H1 (cell line): ENCODE data around the gene UBB.
"Not testable (repeated sequence)": the region's sequence is repeated elsewhere in the genome, so short reads cannot be mapped to it uniquely, and the experiment has no call there.

Experiments used
- EP300 ChIP-seq, 2 experiments: IDR thresholded peaks; 1 replicate in 1 of 2; 2 replicates in 1 of 2; pipeline ENCODE4 v1.6.1; 2011 to 2012; ENCODE audit warnings: low read depth in 2 of 2, low read length in 2 of 2, mild to moderate bottlenecking in 2 of 2, borderline replicate concordance in 1 of 2, inconsistent platforms in 1 of 2, moderate library complexity in 1 of 2
- EZH2 ChIP-seq: fragments of 200-600 bp; sonication (generic); IDR thresholded peaks from 2 replicates; pipeline ENCODE4 v1.7.1; 2012; ENCODE audit warnings: low read depth, mild to moderate bottlenecking, moderate library complexity, low read length, inconsistent platforms; ENCODE audit not compliant: severe bottlenecking
- SUZ12 ChIP-seq: fragments of 200-600 bp; sonication (generic); IDR thresholded peaks from 2 replicates; pipeline ENCODE4 v1.6.1; 2012; ENCODE audit warnings: mild to moderate bottlenecking, inconsistent platforms, low read length, moderate library complexity, mixed read lengths
- TF ChIP-seq, protein P1 (sequence below), 3 experiments: IDR thresholded peaks; 1 replicate in 2 of 3; 2 replicates in 1 of 3; pipeline versions ENCODE4 v1.5.1 to v1.6.1; 2011; ENCODE audit warnings: low read length in 3 of 3, mild to moderate bottlenecking in 3 of 3, inconsistent platforms in 2 of 3, low read depth in 1 of 3, moderate library complexity in 1 of 3; ENCODE audit not compliant: insufficient read depth in 1 of 3; ENCODE audit errors: control extremely low read depth in 1 of 3

DNA sequence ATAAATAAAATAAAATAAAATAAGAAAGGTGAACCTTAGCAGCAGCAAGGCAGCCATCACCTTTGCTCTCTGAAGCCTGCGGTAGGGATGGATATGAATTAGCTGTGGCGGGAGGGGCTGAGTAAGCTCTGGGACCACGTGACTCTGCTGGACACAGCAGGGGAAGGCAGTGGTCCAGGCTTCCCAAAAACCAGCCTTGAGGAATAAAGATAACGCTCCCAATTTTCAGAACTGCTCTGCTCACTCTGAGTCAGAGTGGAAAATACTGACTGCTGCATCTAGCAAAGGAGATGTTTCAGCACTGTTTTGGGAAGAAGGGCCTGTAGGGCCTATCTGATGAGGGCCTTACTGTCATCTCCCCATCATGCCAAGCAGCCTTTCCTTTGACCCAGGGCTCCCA lies 15.0 kb downstream of the UBB start:
- TF ChIP-seq, protein P1, sequence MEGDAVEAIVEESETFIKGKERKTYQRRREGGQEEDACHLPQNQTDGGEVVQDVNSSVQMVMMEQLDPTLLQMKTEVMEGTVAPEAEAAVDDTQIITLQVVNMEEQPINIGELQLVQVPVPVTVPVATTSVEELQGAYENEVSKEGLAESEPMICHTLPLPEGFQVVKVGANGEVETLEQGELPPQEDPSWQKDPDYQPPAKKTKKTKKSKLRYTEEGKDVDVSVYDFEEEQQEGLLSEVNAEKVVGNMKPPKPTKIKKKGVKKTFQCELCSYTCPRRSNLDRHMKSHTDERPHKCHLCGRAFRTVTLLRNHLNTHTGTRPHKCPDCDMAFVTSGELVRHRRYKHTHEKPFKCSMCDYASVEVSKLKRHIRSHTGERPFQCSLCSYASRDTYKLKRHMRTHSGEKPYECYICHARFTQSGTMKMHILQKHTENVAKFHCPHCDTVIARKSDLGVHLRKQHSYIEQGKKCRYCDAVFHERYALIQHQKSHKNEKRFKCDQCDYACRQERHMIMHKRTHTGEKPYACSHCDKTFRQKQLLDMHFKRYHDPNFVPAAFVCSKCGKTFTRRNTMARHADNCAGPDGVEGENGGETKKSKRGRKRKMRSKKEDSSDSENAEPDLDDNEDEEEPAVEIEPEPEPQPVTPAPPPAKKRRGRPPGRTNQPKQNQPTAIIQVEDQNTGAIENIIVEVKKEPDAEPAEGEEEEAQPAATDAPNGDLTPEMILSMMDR (IDR thresholded peaks at IDR 0.05; ENCODE audit: control extremely low read depth in 1 of 3, insufficient read depth in 1 of 3, low read depth in 1 of 3, low read length in 3 of 3), result not testable (repeated sequence)
- TF ChIP-seq EP300 (IDR thresholded peaks at IDR 0.05; ENCODE audit: borderline replicate concordance in 1 of 2, low read depth in 2 of 2, low read length in 2 of 2); SUZ12; EZH2: not testable (repeated sequence)
